PC-3 (cell line): ENCODE data around the gene FGR.

ENCODE experiments used
- CTCF ChIP-seq: fragments of 300-600 bp; sonication (generic); conservative IDR thresholded peaks from 2 replicates; pipeline ENCODE4 v1.5.1; 2017; ENCODE audit warnings: antibody characterized with exemption, low read depth, mild to moderate bottlenecking, low read length
- EZH2phosphoT487 ChIP-seq: fragments of 300-600 bp; sonication (generic); IDR thresholded peaks from 2 replicates; pipeline ENCODE4 v1.6.1; 2018; ENCODE audit warnings: mild to moderate bottlenecking, antibody characterized with exemption, low read length, borderline replicate concordance

GRCh38 chr1:27668121-27668807 is 33.3 kb upstream of the FGR start:
- TF ChIP-seq CTCF (no peak), EZH2phosphoT487 (no peak)
